CD4-positive, alpha-beta T cell (primary cell): ENCODE data around the gene CABP4. TPM values are rescaled to one million over a fixed set of nuclear protein-coding genes. Genes with fewer than 3 reads are reported as not detected.
A peak's percentile ranks its signal among the peaks of the same experiment; 100 is the strongest.

Source experiments
- ATAC-seq: fragments of 200-7000 bp; cut with Tn5 transposase; one replicate; pipeline ENCODE4 v1.10.0; 2022; ENCODE audit warnings: mild to moderate bottlenecking; ENCODE audit not compliant: poor library complexity
- CTCF ChIA-PET: fragments of 350-600 bp; sonication (Branson Sonifier 250); formaldehyde crosslinking; loops from one replicate; lab custom pipeline; 2021; ENCODE audit warnings: antibody characterized with exemption, inconsistent platforms; lab: Charles Lee
- POLR2A ChIA-PET: fragments of 350-600 bp; sonication (Branson Sonifier 250); formaldehyde crosslinking; loops from one replicate; lab custom pipeline; 2021; ENCODE audit warnings: antibody characterized with exemption, inconsistent platforms; lab: Charles Lee
- DNase-seq, 14 experiments: peaks; one replicate each; pipeline ENCODE4 v3.0.0-alpha.2; 2013 to 2020; ENCODE audit warnings: mixed read lengths in 2 of 14
- H3K27ac ChIP-seq, 2 donors: one replicate each; pipeline versions ENCODE4 v1.5.1 to v1.7.0; 2013; ENCODE audit warnings: low read length in 2 of 2, low read depth in 1 of 2, mild to moderate bottlenecking in 1 of 2
- H3K27me3 ChIP-seq, 2 experiments: 1 replicate in 1 of 2; 2 replicates in 1 of 2; pipeline versions ENCODE4 v1.6.1 to v1.7.0; 2013; ENCODE audit warnings: low read length in 2 of 2, control low read depth in 1 of 2, mild to moderate bottlenecking in 1 of 2, moderate library complexity in 1 of 2; ENCODE audit not compliant: insufficient read depth in 2 of 2, control insufficient read depth in 1 of 2
- H3K36me3 ChIP-seq: one replicate; pipeline ENCODE4 v1.6.1; 2013; ENCODE audit warnings: low read length, control low read depth; ENCODE audit not compliant: insufficient read depth
- H3K4me1 ChIP-seq: one replicate; pipeline ENCODE4 v1.6.1; 2013; ENCODE audit warnings: low read length, control low read depth; ENCODE audit not compliant: insufficient read depth
- H3K4me3 ChIP-seq: one replicate; pipeline ENCODE4 v1.5.1; 2013; ENCODE audit warnings: mild to moderate bottlenecking, low read length, moderate library complexity
- H3K9me3 ChIP-seq, 2 experiments: 1 replicate in 1 of 2; 2 replicates in 1 of 2; pipeline versions ENCODE4 v1.6.1 to v1.7.0; 2013; ENCODE audit warnings: low read length in 2 of 2, mild to moderate bottlenecking in 2 of 2, control low read depth in 1 of 2, moderate library complexity in 1 of 2; ENCODE audit not compliant: control insufficient read depth in 1 of 2, insufficient read depth in 1 of 2
- H3K27ac Mint-ChIP-seq: one replicate; pipeline ENCODE4 v1.8.0; 2020; ENCODE audit warnings: mixed read lengths
- H3K27me3 Mint-ChIP-seq: one replicate; pipeline ENCODE4 v1.8.0; 2021; ENCODE audit warnings: mixed read lengths
- H3K36me3 Mint-ChIP-seq: one replicate; pipeline ENCODE4 v1.8.0; 2021; ENCODE audit warnings: low read depth, mixed read lengths
- H3K4me1 Mint-ChIP-seq: one replicate; pipeline ENCODE4 v1.8.0; 2021; ENCODE audit warnings: low read depth, mixed read lengths
- H3K4me3 Mint-ChIP-seq: one replicate; pipeline ENCODE4 v1.8.0; 2020; ENCODE audit warnings: mild to moderate bottlenecking, mixed read lengths
- H3K9me3 Mint-ChIP-seq: one replicate; pipeline ENCODE4 v1.8.0; 2020; ENCODE audit warnings: mixed read lengths
- intact Hi-C, 2 experiments: fragments of 100-400 bp; cut with DNase I in 1 of 2; cut with micrococcal nuclease in 1 of 2; formaldehyde crosslinking; loops; one replicate each; pipeline versions ENCODE4 v1.15.1 to v1.9.0; 2023 to 2025; cut with DNase I, micrococcal nuclease
- total RNA-seq, 174 experiments: library from RNA in 2 of 174; stranded (reverse) in 2 of 174; gene quantifications; one replicate each; pipeline ENCODE4 v1.2.3 and lab custom pipeline; 2021 to 2026
- TF ChIP-seq, protein P1 (sequence below): fragments of 200-600 bp; IDR thresholded peaks from one replicate; pipeline ENCODE4 v1.8.0; 2022; ENCODE audit warnings: antibody characterized with exemption, mild to moderate bottlenecking

The CABP4 gene
- total RNA-seq, 2 experiments from 2014 or later, result 7.5 to 8.5 TPM

DNA sequence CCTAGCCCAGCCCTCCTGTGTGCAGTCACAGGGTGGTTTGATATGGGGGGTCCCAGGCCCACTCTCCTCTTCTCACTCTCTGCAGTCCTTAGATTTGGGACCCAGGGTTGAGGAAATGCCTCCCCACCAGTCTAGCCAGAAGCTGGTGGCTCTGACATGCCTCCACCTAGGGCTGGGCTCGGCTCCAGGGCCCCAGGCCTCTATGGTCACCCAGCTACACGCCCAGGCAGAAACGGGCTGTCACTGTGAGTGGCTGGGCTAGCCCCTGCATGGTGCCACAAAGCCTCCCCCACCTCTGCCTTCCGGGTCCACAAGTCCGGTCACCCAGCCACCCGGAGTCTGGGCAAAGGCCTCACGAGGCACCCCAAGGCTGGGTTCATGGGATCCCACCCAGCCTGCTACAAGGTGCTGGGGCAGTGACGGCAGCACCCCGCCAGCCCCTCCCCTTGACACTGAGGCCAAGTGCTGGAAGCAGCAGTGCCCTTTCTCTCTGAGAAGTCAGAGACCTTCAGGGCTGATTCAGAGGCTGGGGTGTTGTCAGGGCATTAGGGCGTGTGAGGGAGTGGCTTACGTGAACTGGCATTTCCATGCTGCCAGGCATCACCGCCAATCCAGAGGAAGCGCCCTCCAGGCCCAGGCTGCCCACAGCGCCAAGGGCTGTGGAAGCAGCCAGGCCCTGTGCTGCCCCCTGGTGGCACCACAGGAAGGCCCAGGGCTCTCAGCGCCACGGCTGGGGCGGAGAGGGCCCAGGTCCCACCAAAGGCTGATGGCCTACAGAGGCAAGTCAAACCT is 50.6 kb downstream of the CABP4 start:
- H3K36me3 ChIP-seq, result peaks cover 34% of the 10 kb centered on the region
- H3K4me1 ChIP-seq, result peaks cover 63% of the 10 kb centered on the region
- ChIA-PET POLR2A (interaction anchor here (0.6 to 3.0 kb wide), 11 partner anchors 21 to 114 kb away, joined by 3 to 35 read pairs (median 4); partner anchors contain the start of genes AIP, PPP1CA, PTPRCAP and RAD9A), CTCF (interaction anchor here (0.8 to 1.9 kb wide), 11 partner anchors 21 to 188 kb away, joined by 3 to 8 read pairs (median 4); partner anchors contain the start of genes RAD9A and TMEM134)
- DNase-seq, result peak; percentile 78 to 96 (median 87)
- no peaks in the 10 kb centered on the region for H3K27me3 ChIP-seq
- Mint-ChIP-seq H3K36me3 (peaks cover 37% of the 10 kb centered on the region), H3K9me3 (no peaks in the 10 kb centered on the region), H3K4me3 (peak overlapping the region; percentile 93), H3K27ac (peak overlapping the region; percentile 98), H3K27me3 (no peaks in the 10 kb centered on the region), H3K4me1 (peaks cover 54% of the 10 kb centered on the region)
- H3K27ac ChIP-seq, result peak overlapping the region; percentile 71 to 79
- no peaks in the 10 kb centered on the region for H3K9me3 ChIP-seq
- TF ChIP-seq, protein P1, sequence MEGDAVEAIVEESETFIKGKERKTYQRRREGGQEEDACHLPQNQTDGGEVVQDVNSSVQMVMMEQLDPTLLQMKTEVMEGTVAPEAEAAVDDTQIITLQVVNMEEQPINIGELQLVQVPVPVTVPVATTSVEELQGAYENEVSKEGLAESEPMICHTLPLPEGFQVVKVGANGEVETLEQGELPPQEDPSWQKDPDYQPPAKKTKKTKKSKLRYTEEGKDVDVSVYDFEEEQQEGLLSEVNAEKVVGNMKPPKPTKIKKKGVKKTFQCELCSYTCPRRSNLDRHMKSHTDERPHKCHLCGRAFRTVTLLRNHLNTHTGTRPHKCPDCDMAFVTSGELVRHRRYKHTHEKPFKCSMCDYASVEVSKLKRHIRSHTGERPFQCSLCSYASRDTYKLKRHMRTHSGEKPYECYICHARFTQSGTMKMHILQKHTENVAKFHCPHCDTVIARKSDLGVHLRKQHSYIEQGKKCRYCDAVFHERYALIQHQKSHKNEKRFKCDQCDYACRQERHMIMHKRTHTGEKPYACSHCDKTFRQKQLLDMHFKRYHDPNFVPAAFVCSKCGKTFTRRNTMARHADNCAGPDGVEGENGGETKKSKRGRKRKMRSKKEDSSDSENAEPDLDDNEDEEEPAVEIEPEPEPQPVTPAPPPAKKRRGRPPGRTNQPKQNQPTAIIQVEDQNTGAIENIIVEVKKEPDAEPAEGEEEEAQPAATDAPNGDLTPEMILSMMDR, result peak; percentile 97
- intact Hi-C loops, result loop anchor here (1.0 to 10.0 kb wide), 13 partner anchors 18 to 264 kb away; partner anchors contain the start of genes AIP (in 2 of the 2), PPP1CA (in 2 of the 2), PTPRCAP (in 2 of the 2) and TMEM134 (in 2 of the 2)
- peak overlapping the region; percentile 97 for H3K4me3 ChIP-seq
- ATAC-seq, result peak; percentile 63

DNA sequence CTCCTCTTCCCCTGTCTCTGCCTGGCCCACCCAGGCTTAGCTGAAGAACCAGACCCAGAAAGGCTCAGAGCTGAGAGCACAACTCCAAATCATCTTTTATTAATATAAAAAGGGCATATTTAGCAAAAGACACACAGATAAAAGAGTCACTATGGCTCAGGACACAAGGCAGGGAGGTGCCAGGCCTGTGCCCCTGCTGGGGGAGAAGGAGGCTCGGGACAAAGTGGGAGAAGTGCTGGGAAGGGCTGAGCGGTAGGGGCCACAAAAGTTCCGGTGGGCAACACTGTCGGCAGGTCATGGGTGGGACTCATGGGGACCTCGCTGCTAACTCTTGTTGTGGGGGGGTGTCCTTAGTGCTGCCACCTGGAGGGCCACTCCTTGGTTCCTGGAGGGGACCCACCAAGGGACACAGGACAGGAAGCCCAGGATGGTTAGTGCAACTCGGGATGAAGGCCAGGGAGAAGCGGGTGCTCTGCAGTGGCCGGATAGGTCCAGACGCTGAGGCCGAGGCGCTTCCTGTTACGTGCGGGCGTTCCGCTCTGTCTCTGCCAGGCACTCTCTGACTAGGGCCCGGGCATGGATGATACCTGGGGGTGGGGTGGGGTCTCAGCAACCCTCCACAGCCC is 51.4 kb downstream of the CABP4 start:
- CTCF ChIA-PET, result interaction anchor here (0.8 to 1.9 kb wide), 9 partner anchors 37 to 189 kb away, joined by 3 to 8 read pairs (median 4); partner anchors contain the start of genes RAD9A and TMEM134
- Histone ChIP-seq H3K27ac (peak overlapping the region; percentile 71 to 97), H3K27me3 (peaks cover 0 to 3% of the 10 kb centered on the region in 2 experiments), H3K36me3 (peaks cover 27% of the 10 kb centered on the region), H3K9me3 (no peaks in the 10 kb centered on the region), H3K4me1 (peaks cover 59% of the 10 kb centered on the region), H3K4me3 (no peak overlapping the region)
- no peaks in the 10 kb centered on the region for H3K27me3 Mint-ChIP-seq
- peaks cover 30% of the 10 kb centered on the region for H3K36me3 Mint-ChIP-seq
- no peaks in the 10 kb centered on the region for H3K9me3 Mint-ChIP-seq
- H3K4me1 Mint-ChIP-seq, result peaks cover 48% of the 10 kb centered on the region
- ATAC-seq (no peak), DNase-seq (peak in 1 of 14 experiments; percentile 60)
- POLR2A ChIA-PET, result interaction anchor here (1.0 to 3.0 kb wide), 9 partner anchors 21 to 153 kb away, joined by 3 to 35 read pairs (median 7); partner anchors contain the start of genes AIP, POLD4, PPP1CA and PTPRCAP
- intact Hi-C loops, result loop anchor here (1.0 to 10.0 kb wide), 12 partner anchors 23 to 264 kb away; partner anchors contain the start of genes AIP (in 2 of the 2), PPP1CA (in 2 of the 2), PTPRCAP (in 2 of the 2) and TMEM134 (in 2 of the 2)
- peak overlapping the region; percentile 98 for H3K27ac Mint-ChIP-seq
- peak overlapping the region; percentile 93 for H3K4me3 Mint-ChIP-seq
- TF ChIP-seq, protein P1, result peak; percentile 64
